HT1080 (cell line): Measurements from ENCODE around the gene GIMAP5. TPM values are rescaled to one million over a fixed set of nuclear protein-coding genes. Genes with fewer than 3 reads are reported as not detected.

ENCODE experiments used
- DNase-seq: peaks from one replicate; pipeline ENCODE4 v3.0.0-alpha.2; 2015; ENCODE audit warnings: low read depth
- polyA plus RNA-seq, 2 experiments: library from polyadenylated mRNA; depleted of rRNA; stranded (reverse); fragments of >200 nt; gene quantifications; 2 replicates each; pipeline ENCODE4 v1.2.3, GENCODE V29; 2015
- total RNA-seq: library from RNA; depleted of rRNA; stranded (reverse); fragments of >200 nt; shearing (Covaris generic); gene quantifications from 2 replicates; pipeline ENCODE4 v1.2.3, GENCODE V29; 2014; rRNA removed

The GIMAP5 gene
- 0.97 and 1.2 TPM in 2 replicates for total RNA-seq
- polyA plus RNA-seq (2015; cell fraction: cytosol; rRNA removed), result 0.29 and 0.90 TPM in 2 replicates
- polyA plus RNA-seq (2015; cell fraction: nucleus; rRNA removed), result 1.1 and 1.8 TPM in 2 replicates

DNA sequence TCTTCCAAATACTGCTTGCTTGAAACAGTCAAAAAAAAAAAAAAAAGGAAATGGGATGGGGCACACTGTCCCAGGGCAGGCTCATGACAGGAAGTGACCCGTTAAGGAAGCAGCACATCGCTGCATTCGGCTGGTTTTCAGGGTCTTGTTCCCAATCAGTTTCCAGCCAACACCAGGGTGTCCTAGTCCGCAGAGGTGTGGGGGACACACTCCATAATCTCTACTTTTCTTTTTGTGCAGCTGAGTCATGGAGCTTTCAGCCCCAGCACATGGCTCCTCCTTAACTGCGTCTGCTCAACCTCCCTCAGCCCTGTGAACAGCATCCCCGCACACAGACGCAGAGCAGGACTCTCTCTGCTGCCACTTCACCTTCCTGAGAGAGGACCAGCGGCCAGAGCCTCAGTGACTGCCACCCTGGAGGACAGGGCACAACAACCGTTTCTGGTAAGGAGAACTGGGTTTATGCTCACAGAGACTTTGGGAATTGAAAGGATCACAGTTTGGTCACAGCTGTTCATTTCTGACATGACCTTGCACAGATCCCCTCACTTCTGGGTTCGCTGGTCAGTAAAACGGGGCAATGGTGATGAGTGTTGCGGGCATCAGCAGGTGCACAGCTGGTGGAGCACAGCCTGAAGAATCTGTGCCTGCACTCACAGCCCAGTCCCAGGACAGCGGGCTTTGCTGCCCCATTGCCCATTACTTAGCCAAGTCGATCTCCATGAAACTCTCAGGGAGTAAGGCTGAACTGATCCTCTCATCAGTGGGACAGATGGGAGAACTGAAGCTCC is at the start of gene GIMAP5:
TSS of gene GIMAP5 (plus strand) at position 154 of the 791 bp plus-strand sequence. CDS start 3,467 bp downstream, outside the sequence.
- DNase-seq, result peak; percentile 10

DNA sequence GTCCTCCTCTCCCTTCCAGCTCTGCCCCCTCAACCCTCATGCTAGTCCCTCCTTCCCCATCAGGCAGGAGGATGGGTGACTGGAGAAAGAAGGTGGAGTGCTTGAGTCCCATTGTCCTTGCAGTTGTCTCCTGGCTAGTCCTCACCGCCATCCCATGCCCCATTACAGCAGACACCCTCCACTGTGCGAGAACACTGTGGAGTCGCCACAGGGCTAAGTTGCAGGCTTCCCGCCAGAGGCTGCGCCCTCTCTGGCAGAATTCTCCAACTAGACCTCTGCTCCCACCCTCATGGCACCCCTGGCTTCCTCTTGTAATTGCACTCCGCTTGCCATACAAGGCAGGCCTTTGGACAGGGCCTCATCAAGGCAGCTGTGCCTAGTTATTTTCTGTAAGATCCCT is 48.6 kb upstream of the GIMAP5 start:
- no peak for DNase-seq

DNA sequence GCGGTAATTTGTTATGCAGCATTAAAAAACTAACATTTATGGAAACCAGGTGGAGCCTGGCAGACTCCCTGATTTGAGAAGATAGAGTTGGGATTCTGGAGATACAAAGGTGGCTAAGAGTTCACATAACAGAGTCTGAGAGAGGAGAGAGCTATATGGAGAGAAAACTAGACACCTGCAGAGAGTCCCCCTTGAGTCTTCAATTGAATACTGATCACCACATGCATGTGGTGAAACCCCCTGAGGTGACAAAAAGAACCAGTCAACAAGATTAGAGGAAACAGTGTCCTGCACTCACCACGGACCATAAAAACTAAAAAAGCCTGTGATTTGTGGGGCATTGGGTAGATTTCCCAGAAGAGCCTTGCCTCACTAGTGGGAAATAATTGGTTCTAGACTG is 41.6 kb upstream of the GIMAP5 start:
- DNase-seq, result no peak

DNA sequence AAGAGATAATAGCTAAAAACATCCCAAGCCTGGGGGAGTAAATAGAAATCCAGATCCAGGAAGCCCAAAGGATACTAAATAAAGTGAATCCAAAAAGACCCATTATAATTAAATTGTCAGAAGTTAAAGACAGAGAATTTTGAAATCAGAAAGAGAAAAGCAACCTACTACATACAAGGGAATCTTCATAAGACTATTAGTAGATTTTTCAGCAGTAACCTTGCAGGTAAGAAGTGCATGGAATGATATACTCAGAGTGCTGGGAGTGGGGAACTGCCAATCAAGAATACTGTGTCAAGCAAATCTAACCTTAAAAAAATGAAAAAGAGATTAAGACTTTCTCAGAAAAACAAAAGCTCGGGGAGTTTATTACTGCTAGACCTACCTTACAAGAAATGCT is 34.0 kb upstream of the GIMAP5 start:
- no peak for DNase-seq

DNA sequence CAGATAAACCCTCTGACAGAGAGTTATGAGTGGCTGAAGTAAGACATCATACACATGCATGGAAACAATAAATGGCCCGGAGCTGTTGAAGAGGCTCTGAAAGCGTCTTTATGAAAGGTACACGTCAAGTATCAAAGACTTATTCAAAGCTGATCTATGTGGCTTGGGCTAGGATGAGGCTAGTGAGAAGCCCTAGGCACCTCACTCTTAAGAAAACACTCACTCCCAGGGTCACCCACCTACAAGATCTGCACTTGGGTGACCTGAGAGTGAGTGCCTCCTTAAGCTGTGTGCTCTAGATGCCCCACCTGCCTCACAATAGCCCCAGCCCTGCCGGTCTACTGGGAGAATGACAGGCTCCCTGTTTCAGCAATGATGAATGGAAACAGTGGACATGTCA is 21.9 kb upstream of the GIMAP5 start:
- no peak for DNase-seq

DNA sequence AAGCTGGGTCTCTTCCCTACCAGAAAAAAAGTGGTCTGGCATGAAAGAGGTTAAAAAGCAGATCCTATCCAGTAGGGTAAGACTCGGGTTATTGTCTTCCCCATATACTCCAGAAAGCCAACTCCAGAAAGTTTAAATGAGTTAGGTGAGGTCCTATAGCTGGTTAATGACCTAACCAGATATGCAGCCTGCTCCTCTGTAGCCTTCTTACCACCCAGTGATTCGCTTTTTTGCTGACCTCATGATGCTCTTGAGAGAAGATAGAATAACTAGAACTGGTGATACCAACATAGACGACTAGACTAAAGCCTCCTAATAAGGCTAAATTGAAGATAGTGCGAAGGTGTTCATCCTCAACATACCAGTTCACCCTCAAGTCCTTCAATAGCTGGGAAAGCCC is 21.5 kb upstream of the GIMAP5 start:
- DNase-seq, result no peak

DNA sequence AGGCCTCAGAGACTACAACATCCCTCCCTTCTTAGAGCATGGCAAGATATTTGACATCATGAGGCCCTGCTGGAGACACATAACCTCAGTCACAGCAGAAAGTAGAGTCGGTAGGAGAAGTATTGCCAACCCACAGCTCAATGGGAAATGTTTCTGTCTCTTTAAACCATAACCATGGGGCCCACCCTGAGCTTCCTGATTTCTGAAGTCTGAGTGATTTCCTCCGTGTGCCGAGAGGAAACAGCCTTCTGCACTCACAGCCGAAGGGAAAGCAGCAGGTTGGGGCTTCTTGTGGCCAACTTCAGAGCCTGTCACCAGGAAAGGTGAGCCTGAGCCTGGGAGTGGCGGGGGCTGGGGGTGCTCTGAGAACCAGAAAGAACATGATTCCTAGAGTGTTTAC is 20.9 kb upstream of the GIMAP5 start, which contains the start of gene GIMAP1:
TSS of gene GIMAP1 (plus strand) at position 246 of the 400 bp plus-strand sequence. CDS start 2,435 bp downstream, outside the sequence.
- DNase-seq, result no peak

DNA sequence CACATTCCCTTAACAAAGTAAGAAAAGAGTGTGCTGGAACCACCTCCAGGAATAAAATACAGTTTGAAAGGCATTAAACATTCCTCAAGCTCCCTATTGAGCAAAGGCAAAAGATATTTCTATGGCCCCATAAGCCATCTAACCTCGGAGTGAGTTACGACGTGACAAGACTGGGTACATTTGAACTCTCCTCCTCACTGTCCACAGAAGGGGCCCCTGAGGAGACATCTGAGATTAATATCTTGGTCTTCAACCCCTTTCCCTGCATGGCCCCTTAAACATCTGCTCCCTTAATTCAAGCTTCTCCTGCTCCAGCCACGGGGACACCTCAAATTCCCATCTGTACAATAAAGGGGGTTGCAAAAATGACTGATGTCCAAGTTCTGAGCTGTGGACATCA is 20.3 kb upstream of the GIMAP5 start:
- DNase-seq, result no peak

DNA sequence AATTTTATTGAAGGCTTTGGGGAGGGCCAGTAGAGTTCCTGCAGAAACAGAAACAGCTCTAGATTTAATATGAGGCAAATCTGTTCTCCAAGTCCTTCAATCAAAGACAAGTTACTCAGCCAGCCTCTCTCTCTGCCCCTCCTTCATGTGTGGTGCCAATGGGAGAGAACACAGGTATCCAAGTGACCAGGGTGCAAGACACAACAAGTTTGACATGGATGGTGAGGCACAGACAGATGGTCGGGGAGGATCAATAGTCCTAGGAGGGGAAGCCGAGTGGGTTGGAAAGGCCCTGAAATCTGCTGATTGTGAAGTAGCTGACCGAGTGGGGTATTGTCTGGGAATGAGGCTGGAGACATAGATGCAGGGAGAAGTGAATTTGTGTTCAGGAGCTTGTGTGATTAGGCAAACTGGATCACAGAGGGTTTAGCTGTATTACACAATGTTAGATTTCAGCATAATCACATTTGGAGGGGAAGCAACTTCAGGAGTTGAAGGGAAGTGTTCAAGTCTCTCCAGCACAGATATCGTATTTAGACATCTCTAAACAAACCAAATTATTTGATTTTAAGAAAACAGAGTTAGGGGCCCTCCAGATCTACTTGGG is 19.3 kb upstream of the GIMAP5 start:
- DNase-seq, result no peak

DNA sequence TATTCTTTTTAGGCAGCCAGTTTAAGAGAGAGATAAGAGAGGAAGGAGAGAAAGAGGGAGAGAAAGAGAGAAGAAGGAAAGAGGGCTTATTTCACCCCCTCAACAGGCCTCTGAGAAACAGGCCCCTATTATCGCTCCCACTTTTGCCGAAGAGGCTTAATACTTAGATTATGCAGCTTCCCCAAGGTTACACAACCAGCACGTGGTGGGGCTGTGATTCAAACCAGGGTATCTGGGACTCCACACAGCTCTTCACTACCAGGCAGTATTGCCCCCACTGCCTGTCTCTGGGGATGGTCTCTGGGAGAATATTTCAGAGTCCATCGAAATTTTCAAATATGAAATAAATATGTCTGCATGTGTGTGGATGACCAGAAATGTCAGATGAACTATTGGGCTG is 17.8 kb upstream of the GIMAP5 start:
- DNase-seq, result no peak

DNA sequence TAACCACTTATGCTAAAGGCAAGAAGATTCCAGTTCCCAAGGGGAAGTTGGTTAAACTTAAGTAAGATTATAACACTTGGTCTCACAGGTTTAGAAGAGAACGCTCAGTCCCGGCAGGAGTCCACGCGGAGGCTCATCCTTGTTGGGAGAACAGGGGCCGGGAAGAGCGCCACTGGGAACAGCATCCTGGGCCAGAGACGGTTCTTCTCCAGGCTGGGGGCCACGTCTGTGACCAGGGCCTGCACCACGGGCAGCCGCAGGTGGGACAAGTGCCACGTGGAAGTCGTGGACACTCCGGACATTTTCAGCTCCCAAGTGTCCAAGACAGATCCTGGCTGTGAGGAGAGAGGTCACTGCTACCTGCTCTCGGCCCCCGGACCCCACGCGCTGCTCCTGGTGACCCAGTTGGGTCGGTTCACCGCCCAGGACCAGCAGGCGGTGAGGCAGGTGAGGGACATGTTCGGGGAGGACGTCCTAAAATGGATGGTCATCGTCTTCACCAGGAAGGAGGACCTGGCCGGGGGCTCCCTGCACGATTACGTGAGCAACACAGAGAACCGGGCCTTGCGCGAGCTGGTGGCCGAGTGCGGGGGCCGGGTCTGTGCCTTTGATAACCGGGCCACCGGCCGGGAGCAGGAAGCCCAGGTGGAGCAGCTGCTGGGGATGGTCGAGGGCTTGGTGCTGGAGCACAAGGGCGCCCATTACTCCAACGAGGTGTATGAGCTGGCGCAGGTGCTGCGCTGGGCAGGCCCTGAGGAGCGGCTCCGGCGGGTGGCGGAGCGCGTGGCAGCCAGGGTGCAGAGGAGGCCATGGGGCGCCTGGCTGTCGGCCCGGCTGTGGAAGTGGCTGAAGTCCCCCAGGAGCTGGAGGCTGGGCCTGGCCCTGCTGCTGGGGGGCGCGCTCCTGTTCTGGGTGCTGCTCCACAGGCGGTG is 17.0 kb upstream of the GIMAP5 start:
- no peak for DNase-seq

DNA sequence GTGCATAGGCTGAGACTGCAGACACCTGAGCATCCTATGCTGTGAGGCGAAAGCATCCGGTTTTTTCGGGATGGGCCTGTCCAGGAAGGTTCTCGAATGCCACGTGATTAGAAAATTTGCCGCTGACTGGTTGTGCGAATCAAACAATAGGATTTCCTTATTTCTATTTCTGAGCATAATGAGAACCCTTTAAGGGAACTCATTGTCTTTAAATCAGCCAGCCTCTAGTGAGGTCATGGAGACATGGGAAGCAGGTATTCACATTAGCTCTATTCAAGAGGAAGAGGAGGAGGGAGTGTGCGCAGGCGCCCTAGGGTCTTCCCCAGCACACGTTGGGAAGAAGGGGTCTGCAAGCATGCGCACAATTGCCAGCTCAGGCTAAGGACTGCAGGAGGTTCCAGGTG is 15.2 kb upstream of the GIMAP5 start:
- DNase-seq, result no peak

DNA sequence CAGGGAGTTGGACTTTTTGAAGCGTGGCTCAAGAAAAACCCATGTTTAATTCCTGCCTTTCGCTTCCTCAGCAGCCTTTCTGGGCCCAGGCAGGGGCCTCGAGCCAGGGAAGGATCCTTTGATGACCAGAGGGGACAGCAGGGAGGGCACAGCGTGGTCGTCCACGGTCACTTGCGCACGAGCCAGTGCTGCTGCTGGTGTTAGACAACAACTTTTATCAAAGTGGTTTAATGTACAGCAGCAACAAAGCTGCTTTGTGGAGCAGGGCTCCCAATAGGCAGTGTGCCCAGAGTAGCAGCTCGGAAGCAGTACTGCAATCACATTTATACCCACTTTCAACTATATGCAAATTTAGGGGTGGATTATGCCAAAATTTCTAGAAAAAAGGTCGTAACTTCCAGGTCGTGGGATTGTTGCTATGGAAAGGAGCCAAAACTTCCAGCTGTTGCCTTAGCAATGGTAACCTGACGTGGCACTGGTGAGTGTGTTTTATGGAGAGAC is 14.7 kb upstream of the GIMAP5 start:
- peak; percentile 11 for DNase-seq

DNA sequence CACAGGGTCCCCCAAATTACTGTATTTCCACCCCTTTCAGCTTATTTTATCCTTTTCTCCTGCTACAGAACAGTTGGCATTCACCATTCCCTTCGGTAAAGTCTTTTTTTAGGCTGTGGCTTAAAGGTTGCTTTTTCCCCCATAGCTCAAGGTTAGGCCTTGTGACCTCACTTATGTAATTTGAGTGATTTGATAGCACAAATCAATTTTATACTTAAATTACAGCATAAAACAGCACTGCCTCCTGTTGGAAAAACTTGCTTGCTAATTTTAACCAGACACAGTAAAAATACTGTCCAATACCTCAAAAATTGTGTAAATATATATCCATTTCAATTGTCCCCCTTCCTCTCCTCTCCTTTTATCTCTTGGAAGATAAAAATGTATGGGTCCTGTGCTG is 13.8 kb upstream of the GIMAP5 start:
- DNase-seq, result no peak

DNA sequence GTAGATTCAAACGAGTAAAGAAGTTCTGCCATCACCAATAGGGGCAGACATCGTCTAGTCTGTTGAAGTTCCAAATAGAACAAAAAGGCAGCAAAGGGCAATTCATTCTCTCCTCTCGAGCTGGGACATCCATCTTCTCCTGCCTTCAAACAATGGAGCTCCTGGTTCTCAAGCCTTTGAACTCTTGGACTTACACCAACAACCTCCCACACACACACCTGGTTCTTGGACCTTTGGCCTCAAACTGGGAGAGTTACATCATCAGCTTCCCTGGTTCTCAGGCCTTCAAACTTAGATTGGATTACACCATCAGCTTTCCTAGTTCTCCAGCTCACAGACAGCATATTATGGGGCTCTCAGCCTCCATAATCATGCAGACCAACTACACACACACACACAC is 9.8 kb upstream of the GIMAP5 start:
- no peak for DNase-seq

DNA sequence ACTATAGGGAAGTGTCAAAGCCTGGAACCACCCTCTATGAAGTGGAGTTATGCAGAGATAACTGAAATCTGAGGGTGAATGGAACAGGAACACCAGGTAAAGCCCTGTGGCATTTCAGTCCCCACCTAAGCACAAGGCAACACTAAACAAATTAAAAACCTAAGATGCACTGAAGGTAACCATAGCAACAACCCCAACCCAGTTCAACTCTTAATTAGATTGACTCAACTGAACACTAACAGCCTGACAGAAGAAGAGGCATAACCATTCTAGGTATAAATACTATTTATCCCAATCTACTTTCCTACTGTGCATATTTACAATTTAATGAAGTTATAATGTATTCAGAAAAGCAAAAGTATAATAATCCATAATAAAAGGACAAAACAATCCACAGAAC is 9.2 kb upstream of the GIMAP5 start:
- no peak for DNase-seq

DNA sequence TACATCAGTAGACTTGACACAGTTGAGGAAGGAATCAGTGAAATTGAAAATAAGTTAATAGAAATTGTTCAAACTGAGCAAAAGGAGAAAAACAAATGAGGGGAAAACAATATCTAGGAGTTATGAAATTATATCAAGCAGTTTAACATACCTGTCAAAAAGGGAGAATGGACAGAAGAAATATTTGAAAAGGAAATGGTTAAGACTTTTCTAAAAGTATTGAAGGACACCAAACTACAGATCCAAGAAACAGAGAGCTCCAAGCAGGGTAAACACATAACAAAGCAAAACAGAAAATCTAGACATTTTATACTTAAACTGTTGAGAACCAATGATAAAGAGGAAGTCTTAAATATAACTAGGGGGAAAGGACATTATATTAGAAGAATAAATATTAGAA is 8.6 kb upstream of the GIMAP5 start:
- DNase-seq, result no peak

DNA sequence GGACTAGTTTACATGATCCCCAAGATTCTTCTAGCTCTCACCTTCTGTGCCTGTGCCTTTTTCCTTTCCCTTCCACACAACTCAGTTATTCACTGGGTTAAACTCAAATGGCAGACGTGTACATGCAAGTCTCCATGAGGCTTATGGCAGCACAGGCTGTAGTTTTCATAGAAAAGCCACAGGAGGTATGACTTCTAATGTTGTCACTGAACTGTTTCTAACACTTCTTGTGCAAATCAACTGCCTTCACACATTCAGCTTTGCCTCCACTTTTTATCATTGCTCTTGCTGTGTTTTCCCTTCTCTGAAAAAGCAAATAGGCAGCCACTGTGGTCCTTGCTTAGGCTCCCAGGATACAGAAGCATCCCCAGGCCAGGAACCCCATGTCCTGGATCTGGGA is 5.3 kb upstream of the GIMAP5 start:
- DNase-seq, result no peak

DNA sequence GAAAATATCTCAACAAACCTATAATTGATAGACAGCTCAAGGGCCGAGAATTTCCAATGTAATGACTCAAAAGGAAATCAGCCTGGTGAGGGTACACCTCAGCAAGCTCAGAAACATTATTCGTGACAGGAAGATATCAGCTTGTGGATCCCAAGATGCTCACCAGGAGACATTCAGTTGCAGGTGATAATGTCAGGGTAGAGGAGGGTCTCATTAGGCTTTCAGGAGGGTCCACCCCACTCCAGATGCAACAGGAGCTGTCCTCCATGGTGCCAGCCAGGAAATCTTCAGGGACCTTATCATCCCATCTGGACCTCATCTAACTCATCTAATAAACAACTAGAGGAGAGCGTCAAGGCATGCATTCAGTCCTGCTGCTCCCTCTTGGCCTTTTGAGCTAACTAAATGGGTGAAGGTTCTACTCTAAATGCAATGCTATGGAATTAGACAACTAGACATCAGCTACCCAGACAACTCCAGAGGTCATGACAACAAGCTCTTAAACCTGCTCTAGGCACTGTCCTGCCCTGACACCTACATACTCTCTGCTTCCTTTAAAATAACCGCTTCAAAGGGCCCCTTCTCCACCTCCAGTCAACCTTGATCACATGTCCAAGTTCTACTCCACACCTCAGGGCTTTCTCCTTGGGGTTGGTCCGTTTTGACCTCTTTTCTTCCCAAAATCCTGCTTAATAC is 4.3 kb upstream of the GIMAP5 start:
- DNase-seq, result no peak

DNA sequence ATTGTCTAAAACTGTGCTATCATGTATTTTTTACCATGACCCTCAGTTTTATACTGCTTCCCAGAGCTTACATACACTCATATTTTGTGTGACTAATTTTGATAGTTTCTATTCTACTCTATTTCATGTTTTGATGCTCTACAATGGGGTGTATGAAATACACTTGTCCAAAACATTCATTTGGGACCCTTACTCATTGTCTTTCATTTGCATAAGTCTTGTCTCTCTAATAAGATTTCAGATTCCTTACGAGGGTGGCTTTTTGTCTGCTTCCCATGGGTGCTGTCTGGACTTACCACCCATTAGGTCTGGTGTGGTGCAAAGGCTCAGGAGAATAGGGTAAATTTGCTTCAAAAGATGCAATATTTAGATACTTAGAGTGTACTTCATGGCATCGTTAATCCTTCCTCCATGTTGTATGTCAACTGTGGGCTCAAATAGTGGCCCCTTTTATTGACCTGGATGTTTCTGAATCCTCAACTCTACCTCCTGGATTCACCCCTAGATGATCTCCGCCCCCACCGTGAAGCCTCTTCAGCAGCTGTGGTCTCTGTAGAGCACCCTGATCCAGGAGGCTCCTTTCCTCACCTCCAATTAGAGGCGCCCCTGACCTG is 3.6 kb upstream of the GIMAP5 start:
- no peak for DNase-seq
